A172 (cell line): ENCODE measurements around the gene FAM81A. TPM values are rescaled to one million over a fixed set of nuclear protein-coding genes. Genes with fewer than 3 reads are reported as not detected.
"Not testable (repeated sequence)": the region's sequence is repeated elsewhere in the genome, so short reads cannot be mapped to it uniquely, and the experiment has no call there.

Source experiments
- DNase-seq: peaks from one replicate; pipeline ENCODE4 v3.0.0-alpha.2; 2015; ENCODE audit warnings: low spot score
- total RNA-seq: library from RNA; depleted of rRNA; stranded (reverse); fragments of >200 nt; shearing (Covaris generic); gene quantifications from 2 replicates; pipeline ENCODE4 v1.2.3, GENCODE V29; 2014

The FAM81A gene
- total RNA-seq, 1 experiment from 2014 or later = 0.78 TPM

- DNase-seq = no peak
Observed at GRCh38 chr15:59424616-59425015, 13.4 kb upstream of the FAM81A start.

DNA sequence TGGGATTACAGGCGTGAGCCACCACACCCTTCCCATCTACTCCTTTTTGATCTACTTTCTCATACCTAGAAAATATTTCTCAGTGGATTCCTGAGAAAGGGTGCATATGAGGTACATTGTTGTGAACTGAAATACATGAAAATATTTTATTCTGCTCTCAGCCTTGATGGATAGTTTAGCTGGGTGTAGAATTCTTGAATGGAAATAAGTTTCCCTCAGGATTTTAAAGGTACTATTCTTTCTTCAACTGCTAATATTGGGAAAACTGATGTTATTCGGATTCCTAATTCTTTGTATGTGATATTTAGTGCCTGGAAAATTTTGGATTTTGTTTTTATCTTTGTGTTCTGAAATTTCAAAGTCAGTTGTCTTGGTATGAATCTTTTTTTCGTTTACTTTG is 9.1 kb upstream of the FAM81A start:
- DNase-seq = not testable (repeated sequence)

- DNase-seq = no peak
Observed at GRCh38 chr15:59432389-59432788, 5.6 kb upstream of the FAM81A start.

- DNase-seq = no peak
Observed at GRCh38 chr15:59434481-59434880, 3.5 kb upstream of the FAM81A start.

- DNase-seq = no peak
Observed at GRCh38 chr15:59436774-59437141, 1.2 kb upstream of the FAM81A start.

DNA sequence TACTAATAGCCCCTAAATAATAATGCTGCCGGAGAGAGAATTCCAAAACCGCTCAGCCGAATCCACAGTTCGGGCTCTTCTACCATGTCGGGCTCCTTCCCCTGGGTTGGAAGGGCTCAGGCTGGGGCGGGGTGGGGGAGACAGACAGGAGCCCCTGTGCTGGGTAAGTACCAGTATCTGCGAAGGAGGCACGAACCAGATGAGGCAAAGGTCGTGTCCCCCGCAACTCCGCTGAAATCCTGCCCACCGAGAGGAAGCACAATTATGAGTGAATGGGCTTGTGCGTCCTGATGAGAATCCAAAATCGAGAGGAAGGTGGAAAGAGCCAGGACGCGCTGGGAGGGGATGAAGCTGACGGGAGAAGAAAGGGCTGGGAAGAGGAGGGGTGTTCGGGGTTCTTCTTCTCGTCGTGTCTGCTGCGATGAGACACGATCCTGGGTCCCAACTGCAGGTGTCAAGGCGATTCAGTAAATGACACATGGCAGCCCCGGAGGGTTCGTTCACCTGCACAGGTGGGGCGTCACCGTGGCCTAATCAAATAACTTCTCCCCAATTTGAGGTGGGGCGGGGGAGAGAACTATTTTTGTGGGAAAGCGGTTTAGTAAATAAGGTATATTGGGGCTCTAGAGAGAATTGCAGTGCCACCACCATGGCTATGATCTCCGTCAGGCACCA is 707 bp upstream of the FAM81A start:
- DNase-seq = no peak

GRCh38 chr15:59438625-59439290 is 772 bp downstream of the FAM81A start:
- no peak for DNase-seq

GRCh38 chr15:59439576-59439975 is 1.6 kb downstream of the FAM81A start:
- DNase-seq = no peak

GRCh38 chr15:59443341-59444072 is 5.5 kb downstream of the FAM81A start:
- DNase-seq = no peak

DNA sequence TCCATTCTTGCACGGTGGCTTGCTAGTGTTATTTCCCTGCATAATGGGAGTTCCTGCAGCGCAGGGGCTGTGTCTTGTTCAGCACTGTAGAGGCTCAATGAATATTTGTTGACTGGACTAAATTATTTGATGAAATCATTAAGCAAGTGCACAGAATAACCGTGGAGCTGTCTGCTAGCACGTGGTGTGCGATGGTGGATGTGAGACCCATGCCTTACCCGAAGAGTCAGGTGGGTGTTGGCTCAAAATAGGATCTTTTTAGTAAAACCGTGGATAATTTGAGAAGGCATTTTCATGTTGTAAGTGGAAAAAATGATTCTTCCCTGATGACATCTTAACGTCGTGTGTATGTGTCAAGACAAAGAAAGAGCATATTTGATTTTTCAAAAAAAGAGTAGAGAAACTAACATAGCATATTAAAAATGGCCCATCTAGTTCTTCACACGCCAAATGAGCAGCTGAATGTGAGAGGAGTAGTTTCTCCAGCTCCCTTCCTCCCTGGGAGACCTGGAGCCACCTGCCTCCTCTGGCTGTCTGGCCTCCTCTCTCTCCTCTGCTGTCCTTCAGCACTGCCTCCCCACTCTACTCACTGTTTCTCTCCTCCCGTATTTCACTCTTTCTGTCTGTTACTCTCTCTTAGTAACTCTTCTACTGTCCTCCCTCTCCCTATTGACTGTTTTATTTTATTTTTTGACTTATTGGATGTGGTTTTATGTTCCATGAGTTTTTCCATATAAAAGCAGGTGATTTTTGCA is 6.3 kb downstream of the FAM81A start:
- no peak for DNase-seq

DNA sequence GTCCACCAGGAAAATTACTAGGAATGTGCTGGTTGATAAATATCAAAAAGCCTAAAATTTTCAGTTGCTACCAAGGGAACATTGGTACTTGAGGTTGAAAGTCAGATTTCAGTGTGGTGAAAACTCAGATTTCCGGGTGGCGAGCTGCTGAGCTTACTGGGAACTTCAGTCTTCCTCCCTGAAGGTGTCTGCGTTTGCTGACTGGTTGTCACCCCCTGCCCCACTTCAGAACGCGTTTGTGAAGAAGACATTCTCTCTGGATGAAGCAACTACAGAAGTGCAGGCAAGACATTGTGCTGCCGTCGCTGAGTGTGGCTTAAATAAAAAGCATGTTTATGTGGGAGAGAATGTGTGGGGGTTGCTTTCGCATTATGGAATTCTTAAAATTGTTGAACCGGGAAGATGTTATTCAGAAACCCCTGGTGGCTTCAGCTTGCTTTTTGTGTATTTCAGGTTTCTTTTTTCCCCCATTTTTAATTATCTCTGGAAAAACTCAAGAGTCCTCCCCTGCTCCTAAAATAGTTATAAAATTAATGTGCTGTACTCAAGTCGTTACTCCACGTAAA is 7.1 kb downstream of the FAM81A start:
- DNase-seq = no peak

DNA sequence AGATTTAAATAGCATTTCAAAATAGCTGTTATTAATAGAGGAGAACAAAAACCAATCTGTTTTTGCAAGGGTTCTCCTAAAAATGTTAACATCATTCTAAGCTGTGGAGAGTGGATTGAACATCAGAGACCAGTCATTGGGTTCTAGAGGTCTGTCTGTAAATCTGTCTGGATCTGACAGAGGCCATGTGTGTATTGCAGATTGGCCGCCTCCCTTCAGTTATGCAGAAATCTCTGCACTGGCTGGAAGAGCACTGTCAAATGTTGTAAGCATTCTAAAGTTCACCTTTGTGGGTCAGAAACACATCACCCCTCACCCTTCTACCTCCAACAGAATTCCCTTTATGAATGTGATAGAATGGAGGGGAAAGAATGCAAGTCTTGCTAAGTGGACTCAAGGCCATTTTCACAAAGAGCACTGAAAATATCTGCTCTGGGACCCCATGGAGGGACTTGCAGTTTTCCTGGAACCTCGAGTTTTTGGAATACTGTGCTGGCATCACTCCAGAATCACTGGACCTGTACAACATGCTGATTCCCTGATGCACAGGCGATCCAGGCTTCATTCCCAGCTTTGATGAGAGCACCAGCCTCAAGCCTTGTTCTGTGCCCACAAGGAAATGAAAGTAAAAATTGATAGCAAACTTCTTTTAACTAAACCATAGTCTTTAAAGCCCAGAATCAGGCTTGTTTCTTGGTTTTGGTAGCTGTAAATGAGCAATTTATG is 8.4 kb downstream of the FAM81A start:
- DNase-seq = no peak

DNA sequence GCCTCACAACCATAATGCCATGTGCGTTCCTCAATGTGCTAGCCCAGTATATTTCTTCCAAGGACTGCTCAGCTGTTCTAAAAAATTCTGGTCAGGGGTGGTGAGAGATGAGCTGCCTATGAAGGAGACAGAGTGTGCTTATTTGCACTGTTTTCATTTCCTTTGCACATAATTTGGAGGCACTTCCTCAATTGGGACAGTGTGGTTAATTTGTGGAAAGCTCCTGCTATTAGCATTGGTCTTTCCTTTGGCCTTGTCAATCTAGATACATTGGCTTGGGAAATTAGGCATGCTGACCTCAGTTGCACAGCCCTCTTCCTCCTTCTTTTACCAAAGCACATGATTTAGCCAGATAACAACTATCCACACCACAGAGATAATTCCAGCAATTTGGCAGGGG is 9.4 kb downstream of the FAM81A start:
- no peak for DNase-seq

GRCh38 chr15:59448871-59449270 is 10.9 kb downstream of the FAM81A start:
- no peak for DNase-seq

DNA sequence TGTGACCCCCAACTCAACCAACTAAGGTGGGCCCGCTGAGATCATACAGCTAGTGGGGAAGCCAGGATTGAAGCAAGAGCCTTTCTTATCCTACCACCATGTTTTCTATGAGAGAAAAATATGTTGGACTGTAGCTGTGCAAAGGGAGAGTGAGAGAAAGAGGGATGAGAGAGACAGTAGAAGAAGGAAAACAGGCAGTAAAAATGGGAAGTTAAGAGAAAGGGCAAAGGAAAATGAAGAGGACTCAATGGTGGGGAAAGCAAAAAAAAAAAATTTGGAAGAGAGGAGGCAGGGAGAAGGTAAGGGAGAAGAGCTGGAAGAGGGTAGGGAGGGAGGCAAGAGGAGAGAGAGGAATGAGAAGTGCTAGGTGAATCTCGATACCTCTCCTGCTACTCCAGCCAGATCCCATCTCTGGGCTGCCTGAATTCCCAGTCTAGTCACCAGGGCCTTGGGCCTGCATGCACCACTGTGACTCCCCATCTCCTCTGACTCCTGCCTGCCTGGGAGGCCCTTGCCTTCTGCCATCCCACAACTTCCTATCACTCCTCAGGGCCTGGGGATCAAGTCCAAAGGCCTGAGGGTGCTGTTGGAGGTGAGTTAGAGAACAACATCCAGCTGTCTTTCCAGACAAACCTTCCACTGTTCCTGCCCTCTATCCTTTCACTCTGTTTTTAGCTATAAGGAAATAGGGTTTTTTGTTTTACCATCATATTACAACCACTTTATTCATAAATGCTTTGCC is 15.7 kb downstream of the FAM81A start:
- DNase-seq = no peak

DNA sequence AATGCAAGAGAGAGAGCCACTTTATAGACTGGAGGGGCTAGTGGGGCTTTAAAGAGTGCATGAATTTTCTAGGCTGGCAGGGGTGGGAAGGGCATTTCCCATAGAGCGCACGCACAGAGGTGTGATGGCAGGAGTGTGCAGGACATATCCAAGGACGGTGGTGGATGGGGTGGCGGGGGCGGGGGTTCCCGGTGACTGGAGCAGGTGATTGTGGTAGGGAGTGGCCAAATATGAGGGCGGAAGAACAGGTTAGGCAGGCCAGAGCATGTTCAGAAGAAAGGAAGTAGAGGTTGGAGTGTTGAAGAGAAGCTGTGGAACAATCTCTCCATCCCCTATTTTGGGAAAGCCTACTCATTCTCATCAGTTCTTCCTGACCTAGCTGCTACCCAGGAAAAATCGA is 18.1 kb downstream of the FAM81A start:
- DNase-seq = no peak

- DNase-seq = no peak
Observed at GRCh38 chr15:59457103-59457502, 19.1 kb downstream of the FAM81A start.

DNA sequence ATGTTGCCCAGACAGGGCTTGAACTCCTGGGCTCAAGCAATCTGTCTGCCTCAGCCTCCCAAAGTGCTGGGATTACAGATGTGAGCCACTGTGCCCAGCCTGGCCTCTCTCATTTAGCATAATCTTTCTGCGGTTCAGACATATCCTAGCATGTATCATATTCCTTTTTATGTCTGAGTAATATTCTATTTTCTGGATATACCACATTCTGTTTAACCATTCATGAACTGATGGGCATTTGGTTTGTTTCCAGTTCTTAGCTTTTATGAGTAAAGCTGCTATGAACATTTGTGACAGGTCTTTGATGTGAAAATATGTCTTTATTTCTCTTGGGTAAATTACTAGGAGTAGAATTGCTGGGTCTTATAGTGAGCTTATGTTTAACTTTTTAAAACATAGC is 23.5 kb downstream of the FAM81A start:
- no peak for DNase-seq

- DNase-seq = no peak
Observed at GRCh38 chr15:59473226-59473625, 35.2 kb downstream of the FAM81A start.

GRCh38 chr15:59475161-59475560 is 37.2 kb downstream of the FAM81A start:
- DNase-seq = not testable (repeated sequence)

GRCh38 chr15:59484399-59484798 is 46.4 kb downstream of the FAM81A start:
- DNase-seq = no peak
